ENCODE results near the gene FHIT.

Gene FHIT

GRCh38 chr3:60610441-60611112 lies 640.7 kb downstream of the FHIT start:
- Histone ChIP-seq H4K20me1 (ENCODE audit: control insufficient read depth, insufficient read depth, low read depth, low read length) (no peaks in the 10 kb centered on the region), H3K9me2 (replicated peaks; ENCODE audit: control insufficient read depth, low read length) (no peaks in the 10 kb centered on the region), H3K27me3 (ENCODE audit: control insufficient read depth, low read length) (no peaks in the 10 kb centered on the region), H3K27ac (ENCODE audit: low read depth, low read length) (no peak overlapping the region), H3K4me1 (ENCODE audit: control insufficient read depth, low read length) (no peaks in the 10 kb centered on the region), H3K4me2 (ENCODE audit: low read length) (no peak overlapping the region), H3K36me3 (ENCODE audit: control insufficient read depth, low read length) (no peaks in the 10 kb centered on the region), H3F3A (ENCODE audit: control insufficient read depth, insufficient read depth) (no peaks in the 10 kb centered on the region), H3K4me3 (ENCODE audit: low read length) (no peak overlapping the region), H3K79me2 (ENCODE audit: control insufficient read depth, low read length) (no peaks in the 10 kb centered on the region), H3K9me3 (ENCODE audit: control insufficient read depth, insufficient read depth, low read length) (no peaks in the 10 kb centered on the region)
- no peak for TF ChIP-seq EZH2phosphoT487 (IDR thresholded peaks at IDR 0.05; ENCODE audit: borderline replicate concordance, low read length)
- no peak for TF ChIP-seq CTCF (IDR thresholded peaks at IDR 0.05; ENCODE audit: low read depth, low read length, poor library complexity, severe bottlenecking)

GRCh38 chr3:60609446-60609845 lies 641.8 kb downstream of the FHIT start:
- no peaks in the 10 kb centered on the region for H3K4me1 ChIP-seq (ENCODE audit: control insufficient read depth, low read length)
- H3K4me3 ChIP-seq (ENCODE audit: low read length), result no peak overlapping the region
- no peaks in the 10 kb centered on the region for H3F3A ChIP-seq (ENCODE audit: control insufficient read depth, insufficient read depth)
- no peaks in the 10 kb centered on the region for H4K20me1 ChIP-seq (ENCODE audit: control insufficient read depth, insufficient read depth, low read depth, low read length)
- no peaks in the 10 kb centered on the region for H3K79me2 ChIP-seq (ENCODE audit: control insufficient read depth, low read length)
- H3K9me3 ChIP-seq (ENCODE audit: control insufficient read depth, insufficient read depth, low read length), result no peaks in the 10 kb centered on the region
- no peak overlapping the region for H3K4me2 ChIP-seq (ENCODE audit: low read length)
- H3K36me3 ChIP-seq (ENCODE audit: control insufficient read depth, low read length), result no peaks in the 10 kb centered on the region
- TF ChIP-seq EZH2phosphoT487 (IDR thresholded peaks at IDR 0.05; ENCODE audit: borderline replicate concordance, low read length) (no peak), CTCF (IDR thresholded peaks at IDR 0.05; ENCODE audit: low read depth, low read length, poor library complexity, severe bottlenecking) (no peak)
- H3K27ac ChIP-seq (ENCODE audit: low read depth, low read length), result no peak overlapping the region
- H3K27me3 ChIP-seq (ENCODE audit: control insufficient read depth, low read length), result no peaks in the 10 kb centered on the region
- no peaks in the 10 kb centered on the region for H3K9me2 ChIP-seq (replicated peaks; ENCODE audit: control insufficient read depth, low read length)

- no peaks in the 10 kb centered on the region for H4K20me1 ChIP-seq (ENCODE audit: control insufficient read depth, insufficient read depth, low read depth, low read length)
- no peaks in the 10 kb centered on the region for H3F3A ChIP-seq (ENCODE audit: control insufficient read depth, insufficient read depth)
- TF ChIP-seq EZH2phosphoT487 (IDR thresholded peaks at IDR 0.05; ENCODE audit: borderline replicate concordance, low read length) (no peak), CTCF (IDR thresholded peaks at IDR 0.05; ENCODE audit: low read depth, low read length, poor library complexity, severe bottlenecking) (no peak)
- H3K4me3 ChIP-seq (ENCODE audit: low read length), result no peak overlapping the region
- no peaks in the 10 kb centered on the region for H3K27me3 ChIP-seq (ENCODE audit: control insufficient read depth, low read length)
- H3K4me1 ChIP-seq (ENCODE audit: control insufficient read depth, low read length), result no peaks in the 10 kb centered on the region
- H3K36me3 ChIP-seq (ENCODE audit: control insufficient read depth, low read length), result no peaks in the 10 kb centered on the region
- no peak overlapping the region for H3K4me2 ChIP-seq (ENCODE audit: low read length)
- H3K79me2 ChIP-seq (ENCODE audit: control insufficient read depth, low read length), result no peaks in the 10 kb centered on the region
- H3K9me2 ChIP-seq (replicated peaks; ENCODE audit: control insufficient read depth, low read length), result no peaks in the 10 kb centered on the region
- no peak overlapping the region for H3K27ac ChIP-seq (ENCODE audit: low read depth, low read length)
- H3K9me3 ChIP-seq (ENCODE audit: control insufficient read depth, insufficient read depth, low read length), result no peaks in the 10 kb centered on the region
These were observed 647.4 kb downstream of the FHIT start for GRCh38 chr3:60603860-60604259.
